GM12874 (cell line): ENCODE measurements around the gene ZNF396.

ENCODE experiments used
- TF ChIP-seq, protein P1 (sequence below): IDR thresholded peaks from 2 replicates; pipeline ENCODE4 v1.5.1; 2011; ENCODE audit warnings: low read depth, mild to moderate bottlenecking, control low read depth, low read length, moderate library complexity; ENCODE audit not compliant: insufficient read depth

Gene ZNF396

DNA sequence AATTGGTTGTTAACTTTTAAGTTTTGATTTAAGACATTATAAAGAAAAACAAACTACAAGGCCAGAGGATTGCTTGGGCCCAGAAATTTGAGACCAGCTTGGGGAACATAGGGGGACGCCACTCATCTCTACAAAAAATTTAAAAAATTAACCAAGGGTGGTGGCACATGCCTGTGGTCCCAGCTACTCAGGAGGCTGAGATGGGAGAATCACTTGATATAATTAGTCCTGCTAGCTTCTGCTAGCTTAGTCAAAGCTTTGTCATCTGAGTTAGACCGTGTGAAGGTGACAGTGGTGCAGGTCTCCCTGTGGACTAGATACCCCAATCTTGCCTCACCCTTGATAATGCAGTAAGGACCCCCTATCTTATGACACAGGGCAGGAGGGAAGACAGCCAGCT, 6.0 kb upstream of the ZNF396 start:
- TF ChIP-seq, protein P1, sequence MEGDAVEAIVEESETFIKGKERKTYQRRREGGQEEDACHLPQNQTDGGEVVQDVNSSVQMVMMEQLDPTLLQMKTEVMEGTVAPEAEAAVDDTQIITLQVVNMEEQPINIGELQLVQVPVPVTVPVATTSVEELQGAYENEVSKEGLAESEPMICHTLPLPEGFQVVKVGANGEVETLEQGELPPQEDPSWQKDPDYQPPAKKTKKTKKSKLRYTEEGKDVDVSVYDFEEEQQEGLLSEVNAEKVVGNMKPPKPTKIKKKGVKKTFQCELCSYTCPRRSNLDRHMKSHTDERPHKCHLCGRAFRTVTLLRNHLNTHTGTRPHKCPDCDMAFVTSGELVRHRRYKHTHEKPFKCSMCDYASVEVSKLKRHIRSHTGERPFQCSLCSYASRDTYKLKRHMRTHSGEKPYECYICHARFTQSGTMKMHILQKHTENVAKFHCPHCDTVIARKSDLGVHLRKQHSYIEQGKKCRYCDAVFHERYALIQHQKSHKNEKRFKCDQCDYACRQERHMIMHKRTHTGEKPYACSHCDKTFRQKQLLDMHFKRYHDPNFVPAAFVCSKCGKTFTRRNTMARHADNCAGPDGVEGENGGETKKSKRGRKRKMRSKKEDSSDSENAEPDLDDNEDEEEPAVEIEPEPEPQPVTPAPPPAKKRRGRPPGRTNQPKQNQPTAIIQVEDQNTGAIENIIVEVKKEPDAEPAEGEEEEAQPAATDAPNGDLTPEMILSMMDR = no peak

- TF ChIP-seq, protein P1 = no peak
Measured at GRCh38 chr18:35379421-35379820, 2.3 kb upstream of the ZNF396 start.

DNA sequence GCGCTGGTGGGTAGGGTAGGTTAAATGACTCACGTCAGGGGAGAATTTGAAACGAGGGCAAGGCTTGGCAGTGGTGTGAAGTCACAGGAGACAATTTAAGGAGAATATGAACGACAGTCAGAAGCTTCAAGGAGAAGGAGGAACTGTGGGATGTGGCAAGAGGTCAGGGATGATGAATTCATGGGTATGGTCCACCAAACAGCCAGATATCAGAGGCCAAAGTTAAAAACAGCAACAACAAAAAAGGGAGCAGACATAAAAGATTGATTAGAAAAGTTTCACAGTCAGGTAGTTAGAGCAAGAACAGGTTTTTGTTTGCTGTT, 1.4 kb upstream of the ZNF396 start:
- TF ChIP-seq, protein P1 = no peak

DNA sequence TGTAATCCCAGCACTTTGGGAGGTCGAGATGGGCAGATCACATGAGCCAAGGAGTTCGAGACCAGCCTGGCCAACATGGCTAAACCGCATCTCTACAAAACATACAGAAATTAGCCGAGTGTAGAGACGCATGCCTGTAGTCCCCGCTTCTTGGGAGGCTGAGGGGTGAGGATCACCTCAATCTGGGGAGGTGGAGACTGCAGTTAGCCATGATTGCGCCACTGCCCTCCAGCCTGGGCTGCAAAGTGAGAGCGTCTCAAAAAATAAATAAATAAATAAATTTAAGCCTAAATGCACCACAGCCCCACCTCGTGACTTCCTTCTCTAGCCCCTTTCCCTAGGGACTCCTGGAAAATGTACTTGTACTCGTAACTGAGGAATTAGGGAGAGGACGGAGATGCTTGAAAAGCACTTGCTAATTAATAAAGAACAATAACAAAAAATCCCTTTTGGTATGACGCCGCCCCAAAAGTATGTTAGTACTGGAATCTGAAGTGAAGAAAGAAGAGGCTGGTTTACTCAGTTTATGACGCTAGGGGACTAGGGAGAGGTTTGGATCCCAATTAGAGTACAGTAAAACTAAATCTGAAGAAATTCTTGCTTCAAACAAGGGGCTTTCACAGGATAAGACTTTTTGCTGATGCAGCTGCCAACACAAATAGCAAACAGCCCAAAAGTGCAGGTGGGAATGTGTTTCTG, 887 bp upstream of the ZNF396 start:
- TF ChIP-seq, protein P1 = no peak

- TF ChIP-seq, protein P1 = no peak
Measured at GRCh38 chr18:35376393-35376741, 770 bp downstream of the ZNF396 start.

DNA sequence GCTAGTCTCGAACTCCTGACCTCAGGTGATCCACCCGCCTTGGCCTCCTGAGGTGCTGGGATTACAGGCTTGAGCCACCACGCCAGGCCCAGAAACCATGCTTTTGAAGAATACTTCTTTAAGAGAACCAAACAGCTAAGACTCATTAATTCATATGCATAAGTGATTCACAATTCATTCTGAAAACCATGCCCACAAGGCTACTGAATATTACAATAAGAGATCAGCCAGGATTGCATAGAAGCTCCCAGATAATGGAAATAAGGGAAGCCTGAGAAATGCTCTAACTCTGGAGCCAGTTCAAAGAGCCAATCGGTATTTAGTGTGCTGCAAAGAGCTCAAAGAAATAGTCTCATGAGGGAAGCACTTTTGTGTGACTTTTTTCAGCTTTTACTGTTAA, 2.4 kb downstream of the ZNF396 start:
- TF ChIP-seq, protein P1 = no peak

DNA sequence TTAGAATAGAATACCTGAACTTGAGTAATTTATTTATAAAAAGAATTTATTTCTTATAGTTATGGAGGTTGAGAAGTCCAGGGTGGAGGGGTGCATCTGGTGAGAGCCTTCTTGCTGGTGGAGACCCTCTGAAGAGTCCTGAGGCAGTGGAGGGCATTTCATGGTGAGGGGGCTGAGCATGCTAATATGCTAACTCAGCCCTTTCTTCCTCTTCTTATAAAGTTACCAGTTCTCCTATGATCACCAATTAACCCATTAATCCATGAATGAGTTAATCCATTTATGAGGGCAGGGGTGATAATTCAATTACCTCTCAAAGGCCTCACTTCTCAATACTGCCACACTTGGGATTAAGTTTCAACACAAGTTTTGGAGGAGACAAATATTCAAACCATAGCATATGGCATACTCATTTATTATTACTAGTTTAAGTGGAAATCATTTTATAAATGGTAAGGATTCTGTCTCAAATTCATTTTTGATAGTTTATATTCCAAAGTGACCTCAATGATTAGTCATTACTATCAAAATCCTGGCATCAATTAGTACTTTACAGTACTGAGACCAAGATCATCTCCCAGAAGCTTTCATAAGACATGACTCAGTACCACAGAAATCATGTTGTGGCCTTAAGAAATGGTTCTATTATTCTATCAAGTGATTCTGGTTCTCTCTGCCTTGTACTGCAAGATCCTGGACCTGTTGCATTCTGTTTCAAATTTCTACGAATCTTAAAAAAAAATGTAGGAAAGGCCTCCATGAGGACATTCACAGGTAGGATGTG, 5.5 kb downstream of the ZNF396 start:
- TF ChIP-seq, protein P1 = no peak
